ENCODE measurements around the gene TRPM2. TPM values are rescaled to one million over a fixed set of nuclear protein-coding genes. Genes with fewer than 3 reads are reported as not detected.

Gene TRPM2
- total RNA-seq, 4 donors from 2014 or later, result 2.9 to 7.0 (median 6.1) TPM

DNA sequence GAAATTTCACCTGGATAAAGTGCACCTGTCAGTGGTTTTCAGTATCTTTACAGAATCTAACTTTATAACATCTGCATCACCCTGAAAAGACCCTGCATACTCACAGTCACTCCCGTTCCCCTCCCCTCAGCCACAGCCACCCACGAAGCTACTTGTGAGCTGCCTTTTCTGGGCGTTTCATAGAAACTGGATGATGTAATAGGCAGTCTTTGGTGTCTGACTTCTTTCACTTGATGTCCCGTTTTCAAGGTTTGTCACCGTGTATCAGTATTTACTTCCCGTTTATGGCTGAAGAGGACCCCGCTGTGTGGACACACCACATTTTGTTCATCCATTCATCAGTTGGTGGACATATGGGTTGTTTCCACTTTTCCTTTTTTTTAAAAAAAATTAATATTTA, 54.1 kb downstream of the TRPM2 start:
- TF ChIP-seq, protein P1, sequence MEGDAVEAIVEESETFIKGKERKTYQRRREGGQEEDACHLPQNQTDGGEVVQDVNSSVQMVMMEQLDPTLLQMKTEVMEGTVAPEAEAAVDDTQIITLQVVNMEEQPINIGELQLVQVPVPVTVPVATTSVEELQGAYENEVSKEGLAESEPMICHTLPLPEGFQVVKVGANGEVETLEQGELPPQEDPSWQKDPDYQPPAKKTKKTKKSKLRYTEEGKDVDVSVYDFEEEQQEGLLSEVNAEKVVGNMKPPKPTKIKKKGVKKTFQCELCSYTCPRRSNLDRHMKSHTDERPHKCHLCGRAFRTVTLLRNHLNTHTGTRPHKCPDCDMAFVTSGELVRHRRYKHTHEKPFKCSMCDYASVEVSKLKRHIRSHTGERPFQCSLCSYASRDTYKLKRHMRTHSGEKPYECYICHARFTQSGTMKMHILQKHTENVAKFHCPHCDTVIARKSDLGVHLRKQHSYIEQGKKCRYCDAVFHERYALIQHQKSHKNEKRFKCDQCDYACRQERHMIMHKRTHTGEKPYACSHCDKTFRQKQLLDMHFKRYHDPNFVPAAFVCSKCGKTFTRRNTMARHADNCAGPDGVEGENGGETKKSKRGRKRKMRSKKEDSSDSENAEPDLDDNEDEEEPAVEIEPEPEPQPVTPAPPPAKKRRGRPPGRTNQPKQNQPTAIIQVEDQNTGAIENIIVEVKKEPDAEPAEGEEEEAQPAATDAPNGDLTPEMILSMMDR (IDR thresholded peaks at IDR 0.05; ENCODE audit: low read depth), result no peak

- TF ChIP-seq, protein P1 (IDR thresholded peaks at IDR 0.05; ENCODE audit: low read depth), result no peak
Observed at GRCh38 chr21:44408226-44408625, 54.8 kb downstream of the TRPM2 start.

DNA sequence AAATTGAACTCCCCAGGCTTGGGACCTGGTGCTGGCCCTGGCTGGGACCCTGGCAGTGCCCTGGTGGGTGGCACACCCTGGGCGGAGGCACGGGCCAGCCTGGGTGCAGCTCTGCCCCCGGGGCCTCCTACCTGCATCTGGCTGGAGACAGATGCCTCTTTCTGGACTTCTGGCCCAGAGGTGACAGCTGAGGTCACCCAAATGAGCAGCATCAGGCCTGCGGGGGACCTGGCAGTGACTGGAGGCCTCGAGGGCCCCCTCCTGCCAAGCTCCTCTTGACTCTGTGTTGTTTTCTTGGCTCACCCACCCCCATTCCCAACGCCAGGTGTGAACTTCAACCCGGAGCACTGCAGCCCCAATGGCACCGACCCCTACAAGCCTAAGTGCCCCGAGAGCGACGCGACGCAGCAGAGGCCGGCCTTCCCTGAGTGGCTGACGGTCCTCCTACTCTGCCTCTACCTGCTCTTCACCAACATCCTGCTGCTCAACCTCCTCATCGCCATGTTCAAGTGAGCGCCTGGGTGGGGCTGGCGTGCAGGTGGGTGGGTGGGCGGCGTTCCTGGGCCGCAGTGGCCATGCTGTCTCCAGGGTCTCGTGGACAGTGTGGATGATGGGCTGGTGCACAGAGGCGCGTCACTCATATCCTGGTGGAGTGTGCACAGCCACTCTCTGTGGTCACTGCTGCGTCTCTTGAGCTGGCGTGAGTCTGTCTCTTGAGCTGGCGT, 60.3 kb downstream of the TRPM2 start:
- TF ChIP-seq, protein P1 (IDR thresholded peaks at IDR 0.05; ENCODE audit: low read depth), result no peak

GRCh38 chr21:44414291-44415072, 61.1 kb downstream of the TRPM2 start:
- TF ChIP-seq, protein P1 (IDR thresholded peaks at IDR 0.05; ENCODE audit: low read depth), result no peak

DNA sequence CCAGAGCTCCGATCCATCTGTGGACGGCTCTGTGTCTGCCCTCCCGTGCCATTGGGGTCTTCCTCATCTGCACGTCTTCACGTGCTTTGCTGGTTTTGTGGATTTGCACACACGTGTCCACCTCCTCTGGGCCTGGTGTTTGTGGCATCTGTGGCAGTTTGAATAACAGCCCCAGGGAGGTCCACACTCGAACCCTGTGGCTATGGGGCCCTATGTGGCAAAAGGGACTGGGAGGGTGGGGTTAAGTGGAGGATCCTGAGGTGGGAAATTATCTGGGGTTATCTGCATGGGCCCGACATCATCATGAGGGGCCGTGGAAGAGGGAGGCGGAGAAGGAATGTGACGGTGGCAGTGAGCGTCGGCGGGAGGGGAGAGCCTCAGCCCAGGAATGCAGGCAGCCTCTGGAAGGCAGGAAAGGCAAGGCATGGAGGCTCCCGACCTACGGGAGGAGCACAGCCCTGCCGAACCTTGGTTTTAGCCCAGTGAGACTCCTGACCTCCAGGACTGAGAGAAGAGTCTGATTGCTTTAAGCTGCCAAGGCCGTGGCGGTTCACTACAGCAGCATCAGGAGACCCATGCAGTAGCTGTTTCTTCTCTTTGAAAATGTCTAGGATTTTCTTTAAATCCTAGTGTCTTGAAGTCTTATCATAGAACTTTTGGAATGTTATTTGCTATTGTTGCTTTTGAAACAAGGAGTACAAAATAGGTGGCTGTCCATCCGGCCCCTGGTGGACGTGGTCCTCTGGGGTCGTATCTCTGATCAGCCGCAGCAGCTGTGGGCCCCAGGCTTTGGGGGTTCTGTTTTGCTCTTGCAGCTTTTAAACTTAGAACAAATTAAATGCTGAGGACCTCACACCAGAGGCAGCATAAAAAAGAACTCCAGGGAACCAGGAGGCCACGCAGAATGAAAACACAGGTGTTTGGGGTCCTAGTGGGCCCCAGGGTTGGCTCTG, 61.9 kb downstream of the TRPM2 start:
- TF ChIP-seq, protein P1 (IDR thresholded peaks at IDR 0.05; ENCODE audit: low read depth), result no peak

DNA sequence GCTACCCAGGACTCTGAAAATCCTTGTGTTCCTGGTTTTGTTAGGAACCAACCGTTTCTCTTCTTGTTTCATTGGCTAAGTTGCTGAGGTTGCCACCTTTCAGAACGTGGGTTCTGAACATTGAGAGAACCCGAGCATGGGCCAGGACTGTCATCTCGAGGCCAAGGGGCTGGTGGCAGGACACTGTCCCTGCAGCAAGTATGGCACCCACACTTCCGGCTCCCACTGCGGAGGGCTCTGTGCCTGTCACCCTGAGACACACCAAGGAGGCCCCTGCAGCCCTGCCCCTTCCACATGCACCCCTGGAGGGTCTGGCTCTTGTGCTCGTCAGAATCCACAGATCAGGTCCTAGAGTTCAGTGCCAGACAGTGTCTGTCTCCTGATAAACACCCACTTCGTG, 62.8 kb downstream of the TRPM2 start:
- TF ChIP-seq, protein P1 (IDR thresholded peaks at IDR 0.05; ENCODE audit: low read depth), result no peak

Measured in subcutaneous adipose tissue (tissue), 4 donors.